ENCODE data around the gene VN1R5. TPM values are rescaled to one million over a fixed set of nuclear protein-coding genes. Genes with fewer than 3 reads are reported as not detected.

Gene VN1R5
- total RNA-seq, 2 experiments from 2014 or later: not detected

- no peaks in the 10 kb centered on the region for H4K20me1 ChIP-seq (ENCODE audit: insufficient read depth, low read length)
- no peak for TF ChIP-seq CTCF (conservative IDR thresholded peaks at IDR 0.05; ENCODE audit: low read length)
- no peak for TF ChIP-seq EZH2phosphoT487 (IDR thresholded peaks at IDR 0.05; ENCODE audit: borderline replicate concordance, low read depth, low read length)
- intact Hi-C loops (cut with micrococcal nuclease; ENCODE audit: unreplicated experiment): no loop called here
- POLR2A ChIA-PET: interaction anchor here (1.2 kb wide), 1 partner anchor 11 kb away, joined by 3 read pairs; no protein-coding TSS in a partner anchor
- DNase-seq (ENCODE audit: low spot score): no peak
- H3K9me3 ChIP-seq (ENCODE audit: low read length): no peaks in the 10 kb centered on the region
- CTCF ChIA-PET (ENCODE audit: unreplicated experiment): interaction anchor here (0.6 kb wide), 1 partner anchor 74 kb away, joined by 3 read pairs; no protein-coding TSS in a partner anchor
- no peak overlapping the region for H3K4me3 ChIP-seq (ENCODE audit: low read depth, low read length, poor library complexity, severe bottlenecking)
- H2AFZ ChIP-seq (ENCODE audit: low read length): no peak overlapping the region
- no peaks in the 10 kb centered on the region for H3K9me2 ChIP-seq (ENCODE audit: insufficient read depth, low read length)
- no peak overlapping the region for H3K4me2 ChIP-seq (ENCODE audit: low read length)
- H3K27ac ChIP-seq (ENCODE audit: low read depth, low read length, poor library complexity, severe bottlenecking): no peak overlapping the region
- BruUV-seq (replicated peaks): no TSS peak
- no peaks in the 10 kb centered on the region for H3K79me2 ChIP-seq (ENCODE audit: insufficient read depth, low read depth, low read length)
- H3K4me1 ChIP-seq (ENCODE audit: insufficient read depth, low read length, poor library complexity, severe bottlenecking): no peaks in the 10 kb centered on the region
- peaks cover 18% of the 10 kb centered on the region; the same call in 1 of the 2 replicates for H3K36me3 ChIP-seq (ENCODE audit: insufficient read depth, low read length)
Measured at GRCh38 chr1:247298124-247298481, 42.2 kb downstream of the VN1R5 start.

GRCh38 chr1:247298701-247299100, 42.8 kb downstream of the VN1R5 start:
- intact Hi-C loops (cut with micrococcal nuclease; ENCODE audit: unreplicated experiment): no loop called here
- CTCF ChIA-PET (ENCODE audit: unreplicated experiment): no interaction called here
- no peaks in the 10 kb centered on the region for H3K79me2 ChIP-seq (ENCODE audit: insufficient read depth, low read depth, low read length)
- H3K9me3 ChIP-seq (ENCODE audit: low read length): no peaks in the 10 kb centered on the region
- no peak for DNase-seq (ENCODE audit: low spot score)
- no peak overlapping the region for H3K4me3 ChIP-seq (ENCODE audit: low read depth, low read length, poor library complexity, severe bottlenecking)
- H4K20me1 ChIP-seq (ENCODE audit: insufficient read depth, low read length): no peaks in the 10 kb centered on the region
- peaks cover 22% of the 10 kb centered on the region; the same call in 1 of the 2 replicates for H3K36me3 ChIP-seq (ENCODE audit: insufficient read depth, low read length)
- H3K4me2 ChIP-seq (ENCODE audit: low read length): no peak overlapping the region
- POLR2A ChIA-PET: interaction anchor here (1.2 kb wide), 1 partner anchor 10 kb away, joined by 3 read pairs; no protein-coding TSS in a partner anchor
- no peaks in the 10 kb centered on the region for H3K4me1 ChIP-seq (ENCODE audit: insufficient read depth, low read length, poor library complexity, severe bottlenecking)
- H3K9me2 ChIP-seq (ENCODE audit: insufficient read depth, low read length): no peaks in the 10 kb centered on the region
- BruUV-seq (replicated peaks): TSS peak; percentile 19
- H2AFZ ChIP-seq (ENCODE audit: low read length): no peak overlapping the region
- no peak overlapping the region for H3K27ac ChIP-seq (ENCODE audit: low read depth, low read length, poor library complexity, severe bottlenecking)
- TF ChIP-seq EZH2phosphoT487 (IDR thresholded peaks at IDR 0.05; ENCODE audit: borderline replicate concordance, low read depth, low read length): no peak
- TF ChIP-seq CTCF (conservative IDR thresholded peaks at IDR 0.05; ENCODE audit: low read length): no peak

GRCh38 chr1:247299723-247300381, 44.0 kb downstream of the VN1R5 start:
- no TSS peak for BruUV-seq (replicated peaks)
- H4K20me1 ChIP-seq (ENCODE audit: insufficient read depth, low read length): no peaks in the 10 kb centered on the region
- H3K27ac ChIP-seq (ENCODE audit: low read depth, low read length, poor library complexity, severe bottlenecking): no peak overlapping the region
- no peaks in the 10 kb centered on the region for H3K9me2 ChIP-seq (ENCODE audit: insufficient read depth, low read length)
- H2AFZ ChIP-seq (ENCODE audit: low read length): no peak overlapping the region
- no peaks in the 10 kb centered on the region for H3K4me1 ChIP-seq (ENCODE audit: insufficient read depth, low read length, poor library complexity, severe bottlenecking)
- TF ChIP-seq EZH2phosphoT487 (IDR thresholded peaks at IDR 0.05; ENCODE audit: borderline replicate concordance, low read depth, low read length): no peak
- TF ChIP-seq CTCF (conservative IDR thresholded peaks at IDR 0.05; ENCODE audit: low read length): no peak
- intact Hi-C loops (cut with micrococcal nuclease; ENCODE audit: unreplicated experiment): no loop called here
- H3K4me2 ChIP-seq (ENCODE audit: low read length): no peak overlapping the region
- POLR2A ChIA-PET: interaction anchor here (0.6 kb wide), 1 partner anchor 103 kb away, joined by 4 read pairs; no protein-coding TSS in a partner anchor
- H3K79me2 ChIP-seq (ENCODE audit: insufficient read depth, low read depth, low read length): no peaks in the 10 kb centered on the region
- no peak for DNase-seq (ENCODE audit: low spot score)
- no peaks in the 10 kb centered on the region for H3K9me3 ChIP-seq (ENCODE audit: low read length)
- no peak overlapping the region for H3K4me3 ChIP-seq (ENCODE audit: low read depth, low read length, poor library complexity, severe bottlenecking)
- CTCF ChIA-PET (ENCODE audit: unreplicated experiment): no interaction called here
- H3K36me3 ChIP-seq (ENCODE audit: insufficient read depth, low read length): peaks cover 27% of the 10 kb centered on the region
